Hematopoietic multipotent progenitor cell treated with erythropoietin and hydrocortisone succinate and interleukin-3 and kit ligand, for 4 days (in vitro differentiated cells): ENCODE measurements around the gene ITGB5.

Experiments
- DNase-seq: peaks from one replicate; pipeline ENCODE4 v3.0.0-alpha.2; 2015

The ITGB5 gene, protein sequence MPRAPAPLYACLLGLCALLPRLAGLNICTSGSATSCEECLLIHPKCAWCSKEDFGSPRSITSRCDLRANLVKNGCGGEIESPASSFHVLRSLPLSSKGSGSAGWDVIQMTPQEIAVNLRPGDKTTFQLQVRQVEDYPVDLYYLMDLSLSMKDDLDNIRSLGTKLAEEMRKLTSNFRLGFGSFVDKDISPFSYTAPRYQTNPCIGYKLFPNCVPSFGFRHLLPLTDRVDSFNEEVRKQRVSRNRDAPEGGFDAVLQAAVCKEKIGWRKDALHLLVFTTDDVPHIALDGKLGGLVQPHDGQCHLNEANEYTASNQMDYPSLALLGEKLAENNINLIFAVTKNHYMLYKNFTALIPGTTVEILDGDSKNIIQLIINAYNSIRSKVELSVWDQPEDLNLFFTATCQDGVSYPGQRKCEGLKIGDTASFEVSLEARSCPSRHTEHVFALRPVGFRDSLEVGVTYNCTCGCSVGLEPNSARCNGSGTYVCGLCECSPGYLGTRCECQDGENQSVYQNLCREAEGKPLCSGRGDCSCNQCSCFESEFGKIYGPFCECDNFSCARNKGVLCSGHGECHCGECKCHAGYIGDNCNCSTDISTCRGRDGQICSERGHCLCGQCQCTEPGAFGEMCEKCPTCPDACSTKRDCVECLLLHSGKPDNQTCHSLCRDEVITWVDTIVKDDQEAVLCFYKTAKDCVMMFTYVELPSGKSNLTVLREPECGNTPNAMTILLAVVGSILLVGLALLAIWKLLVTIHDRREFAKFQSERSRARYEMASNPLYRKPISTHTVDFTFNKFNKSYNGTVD

DNA sequence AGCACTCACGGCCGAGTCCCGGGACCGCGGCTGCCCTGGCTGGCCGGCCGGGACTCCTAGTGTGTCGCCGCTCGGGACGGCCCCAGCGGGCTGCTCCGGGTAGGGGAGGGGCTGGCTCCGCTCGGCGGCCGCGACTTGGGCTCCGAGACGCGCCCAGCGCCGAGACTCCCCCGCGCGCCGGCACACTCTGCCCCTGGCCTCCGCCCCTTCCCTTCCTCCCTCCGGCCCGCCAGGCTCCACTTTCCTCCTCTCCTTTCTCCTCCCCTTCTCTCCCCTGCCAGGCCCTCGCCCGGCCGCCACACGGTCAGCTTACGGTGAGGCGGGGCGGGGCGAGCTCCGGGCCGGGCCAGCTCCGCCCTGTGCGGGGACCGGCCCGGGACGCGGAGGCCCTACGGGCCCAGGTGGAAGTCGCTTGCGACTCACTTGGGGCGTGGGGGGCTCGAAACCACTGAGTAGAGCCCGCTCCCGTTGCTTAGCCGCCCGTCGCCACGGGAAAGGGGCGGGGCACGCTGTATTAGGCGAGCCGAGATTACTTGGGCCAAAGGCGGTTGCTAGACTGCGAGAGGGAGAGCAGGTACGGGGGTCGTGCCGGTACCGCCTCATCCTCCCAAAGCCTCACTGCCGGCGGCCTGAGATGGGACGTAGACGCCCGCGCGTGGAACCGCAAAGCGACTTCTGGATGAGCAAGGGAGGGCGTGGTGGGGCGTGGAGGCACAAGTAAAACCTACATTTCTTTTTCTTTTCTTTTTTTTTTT, at the start of gene ITGB5:
Gene ITGB5, minus strand, starts transcription at position 189 of the 755 bp plus-strand sequence. CDS start 365 bp downstream, outside the sequence.
- peak; percentile 48 for DNase-seq

DNA sequence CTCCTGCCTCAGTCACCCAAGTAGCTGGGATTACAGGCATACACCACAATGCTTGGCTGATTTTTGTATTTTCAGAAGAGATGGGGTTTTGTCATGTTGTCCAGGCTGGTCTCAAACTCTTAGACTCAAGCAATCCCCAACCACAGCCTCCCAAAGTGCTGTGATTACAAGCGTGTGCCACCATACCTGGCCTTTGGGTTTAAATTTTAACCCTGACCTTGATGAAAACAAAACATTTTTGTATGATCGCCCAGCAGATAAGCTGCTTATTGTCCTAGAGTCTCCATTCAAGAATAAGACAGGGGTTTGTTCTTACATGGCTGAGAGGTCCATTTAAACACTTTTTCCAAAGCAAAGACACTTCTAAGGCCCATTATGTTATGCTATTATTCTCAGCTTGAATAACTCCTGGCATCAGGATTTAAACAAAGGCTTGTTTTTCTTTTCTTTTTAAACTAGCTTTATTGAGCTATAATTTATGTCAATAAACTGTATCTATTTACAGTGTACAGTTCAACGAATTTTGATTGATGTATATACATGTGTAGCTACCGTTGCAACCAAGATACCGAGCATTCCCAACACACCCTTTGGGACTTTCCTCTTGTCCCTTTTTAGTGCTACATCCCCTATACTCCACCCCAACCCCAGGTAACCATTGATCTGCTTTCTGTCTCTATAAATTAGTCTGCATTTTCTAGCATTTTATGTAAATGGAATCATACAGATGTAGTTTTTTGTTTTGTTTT, 48.8 kb upstream of the ITGB5 start:
- no peak for DNase-seq

DNA sequence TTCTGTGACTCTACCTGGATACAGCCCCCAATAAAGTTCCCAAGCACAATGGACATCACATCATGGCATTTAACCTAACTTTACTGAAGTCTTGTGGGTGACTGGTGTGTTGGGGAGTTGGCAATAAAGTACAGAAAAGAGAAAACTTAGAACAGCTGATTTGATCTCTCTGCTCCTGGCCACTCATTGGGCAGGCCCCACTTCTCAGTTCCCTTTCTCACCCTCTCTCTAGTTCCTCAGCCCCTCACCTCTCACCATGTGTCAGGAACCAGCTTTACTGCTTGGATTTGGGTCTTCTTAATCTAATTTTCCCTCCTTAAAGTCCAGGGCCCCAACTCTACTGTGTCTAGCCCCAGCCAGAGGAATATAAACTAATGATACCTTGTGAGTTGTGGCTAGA, 48.1 kb upstream of the ITGB5 start:
- no peak for DNase-seq

DNA sequence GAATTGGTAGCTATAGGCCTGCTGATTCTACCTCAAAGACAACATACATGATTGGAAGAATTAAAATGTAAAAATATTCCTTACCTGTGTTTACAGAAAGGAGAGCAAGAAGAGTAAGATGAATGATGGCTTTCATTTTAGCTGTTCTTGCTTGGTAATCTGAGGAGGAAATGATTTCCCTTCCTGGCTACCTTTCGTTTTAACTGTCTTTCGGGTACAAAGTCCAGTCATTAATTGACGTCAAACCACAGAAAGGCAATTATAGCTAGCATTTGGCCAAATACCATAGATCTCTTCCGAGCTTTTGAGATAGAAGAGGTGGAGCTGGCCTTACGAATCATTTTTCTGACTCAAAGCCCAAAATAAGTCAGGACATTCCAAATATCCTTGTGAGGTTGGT, 47.4 kb upstream of the ITGB5 start, which contains the start of gene MUC13:
Gene MUC13, minus strand, starts transcription at position 175 of the 400 bp plus-strand sequence. Its CDS starts 39 bp downstream, at position 136.
- no peak for DNase-seq

DNA sequence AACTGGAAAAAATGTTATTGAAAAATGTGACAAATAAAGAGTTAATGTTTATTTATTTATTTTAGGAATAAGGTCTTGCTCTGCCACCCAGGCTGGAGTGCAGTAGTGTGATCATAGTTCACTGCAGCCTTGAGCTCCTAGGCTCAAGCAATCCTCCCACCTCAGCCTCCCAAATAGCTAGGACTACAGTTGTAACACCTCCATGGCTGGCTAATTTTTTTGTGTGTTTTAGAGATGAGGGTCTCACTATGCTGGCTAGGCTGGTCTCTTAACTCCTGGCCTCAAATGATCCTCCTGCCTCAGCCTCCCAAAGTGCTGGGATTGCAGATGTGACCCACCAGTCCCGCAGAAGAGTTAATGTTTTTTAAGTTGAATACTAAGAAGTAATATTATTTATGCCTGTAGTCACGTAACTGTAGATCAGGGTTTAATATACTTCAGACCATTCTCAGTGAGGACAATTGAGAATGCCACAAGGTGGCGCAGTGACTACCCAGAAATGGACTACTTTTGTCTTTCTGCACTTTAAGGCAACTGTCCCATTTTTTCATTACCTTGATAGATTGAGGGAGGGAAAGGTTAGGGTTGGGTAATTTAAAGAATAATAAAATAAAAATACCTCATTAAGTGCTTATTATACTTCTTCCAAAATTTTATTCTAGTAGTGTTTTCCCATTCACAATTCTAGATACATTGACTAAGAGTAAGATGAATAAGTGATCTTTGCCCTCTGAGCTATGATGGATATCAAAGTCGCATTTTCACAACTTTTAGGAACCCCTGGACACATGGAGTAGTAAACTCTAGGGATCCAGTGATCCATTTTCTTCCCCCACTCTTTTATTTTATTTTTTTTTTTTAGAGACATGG, 41.4 kb upstream of the ITGB5 start:
- DNase-seq: peak; percentile 80

DNA sequence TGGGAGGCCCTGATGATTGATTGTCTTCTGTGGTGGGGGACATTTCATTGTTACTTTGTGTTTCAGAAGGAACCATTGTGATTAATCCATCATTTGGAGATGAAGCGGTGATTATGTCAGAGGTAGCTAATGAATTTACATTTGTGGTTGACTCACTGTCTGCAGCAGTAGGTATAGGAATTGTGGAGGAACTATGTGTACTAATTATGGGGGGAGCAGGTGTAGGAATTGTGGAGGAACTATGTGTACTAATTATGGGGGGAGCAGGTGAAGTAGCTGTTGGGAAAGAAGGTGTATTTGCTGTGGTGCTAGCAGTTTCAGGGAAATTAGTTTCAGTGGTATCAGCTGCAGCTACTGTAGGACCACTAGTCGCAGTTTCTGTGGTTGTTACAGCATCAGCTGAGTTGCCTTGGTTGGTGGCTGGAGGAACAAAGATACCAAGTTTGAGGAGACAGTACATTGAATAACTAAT, 40.4 kb upstream of the ITGB5 start:
- DNase-seq: no peak

DNA sequence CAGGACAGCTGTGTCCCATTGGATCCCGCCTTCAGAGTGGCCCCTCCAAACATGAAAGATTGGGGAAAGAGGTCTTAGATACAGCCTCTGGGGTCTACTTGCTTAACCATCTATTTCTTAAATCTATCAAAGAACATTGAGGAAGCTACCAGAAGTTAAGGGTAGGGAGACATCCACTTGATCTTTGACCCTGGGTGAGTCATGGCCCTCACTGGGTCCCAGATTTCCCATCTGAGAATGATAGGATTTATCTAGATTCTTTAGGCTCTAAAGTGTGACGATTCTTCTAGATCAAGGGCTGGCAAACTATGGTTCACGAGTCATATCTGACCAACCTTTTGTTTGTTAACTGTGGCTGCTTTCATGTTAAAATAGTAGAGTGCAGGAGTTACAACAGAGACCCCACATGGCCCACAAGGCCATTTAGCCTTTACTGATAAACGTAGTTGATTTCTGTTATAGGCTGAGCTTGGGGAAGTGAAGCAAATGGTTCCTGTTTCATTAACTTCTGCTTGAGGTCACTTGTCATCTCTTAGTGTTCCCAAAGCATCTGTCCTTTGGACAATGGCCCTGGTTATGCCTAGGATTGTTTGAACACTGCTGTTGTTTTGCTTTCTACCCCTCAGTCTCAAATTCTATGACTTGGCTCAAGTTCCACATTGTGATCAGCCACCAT, 39.4 kb upstream of the ITGB5 start:
- peak; percentile 57 for DNase-seq

DNA sequence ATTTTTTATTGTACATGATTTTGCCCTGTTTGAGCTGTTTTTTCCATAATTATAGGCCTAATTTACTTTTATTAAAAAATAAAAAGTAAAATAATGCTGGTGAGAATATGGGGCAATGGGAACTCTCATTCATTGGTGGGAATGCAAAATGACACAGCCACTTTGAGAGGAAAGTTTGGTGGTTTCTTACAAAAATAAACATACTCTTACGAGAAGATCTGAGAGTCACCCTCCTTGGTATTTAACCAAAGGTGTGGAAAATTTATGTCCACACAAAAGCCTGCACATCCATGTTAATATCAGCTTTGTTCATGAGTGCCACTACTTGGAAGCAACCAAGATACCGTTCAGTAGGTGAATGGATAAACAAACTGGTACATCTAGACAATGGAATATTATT, 37.6 kb upstream of the ITGB5 start:
- no peak for DNase-seq

DNA sequence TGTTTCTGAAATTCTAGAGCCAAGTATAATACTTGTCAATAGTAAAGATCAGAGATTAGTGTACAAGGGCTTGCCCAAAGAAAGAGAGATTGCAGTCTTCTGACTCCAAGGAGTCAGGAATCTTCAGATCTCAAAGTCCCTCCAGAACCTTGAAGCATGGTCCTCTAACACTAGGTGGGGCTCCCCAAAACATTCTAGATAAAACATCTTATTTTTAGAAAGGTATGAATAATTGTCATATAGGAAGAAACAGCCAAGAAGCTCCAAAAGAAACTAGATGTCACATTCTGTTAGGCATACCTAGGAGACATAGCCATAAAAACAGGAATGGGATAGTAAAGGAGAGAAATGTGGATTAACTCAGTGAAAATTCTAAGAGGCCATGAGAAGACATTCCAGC, 36.7 kb upstream of the ITGB5 start:
- DNase-seq: no peak

DNA sequence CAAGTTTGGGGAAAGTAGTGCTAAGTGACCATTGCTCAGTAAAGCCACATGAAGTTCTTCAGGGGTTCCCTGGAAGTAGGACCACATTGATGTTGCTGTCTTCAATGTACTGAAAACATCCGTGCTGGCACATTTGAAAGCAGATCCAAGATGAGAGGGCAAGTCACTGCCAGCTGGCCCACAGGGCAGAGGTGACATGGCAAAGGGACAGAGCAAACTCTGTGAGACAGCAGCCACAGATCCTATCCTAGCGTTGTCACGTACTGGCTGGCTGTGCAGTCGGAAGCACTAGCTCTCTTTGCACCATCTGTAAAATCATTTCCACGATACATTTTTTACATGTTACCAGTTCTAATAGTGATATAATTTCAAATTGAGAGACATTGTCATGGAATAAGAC, 33.6 kb upstream of the ITGB5 start:
- no peak for DNase-seq

DNA sequence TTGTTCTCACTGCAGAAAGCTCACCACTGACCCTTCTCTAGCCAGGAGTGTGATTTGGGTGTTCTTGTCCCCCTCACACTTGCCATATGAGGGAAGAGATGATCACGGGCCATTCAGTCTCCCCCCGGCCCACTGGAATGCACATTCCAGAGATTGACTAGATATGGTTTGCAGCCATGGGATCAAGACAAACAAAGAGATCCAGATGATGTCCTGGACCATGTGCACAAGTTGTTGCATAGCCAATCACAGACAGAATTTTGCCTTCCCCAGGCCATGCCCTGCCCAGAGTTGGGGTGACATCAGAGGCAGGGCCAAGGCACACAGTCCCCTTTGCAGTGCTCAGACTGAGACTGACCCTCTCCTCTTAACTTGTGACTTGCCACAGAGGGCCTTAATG, 32.6 kb upstream of the ITGB5 start:
- DNase-seq: no peak

DNA sequence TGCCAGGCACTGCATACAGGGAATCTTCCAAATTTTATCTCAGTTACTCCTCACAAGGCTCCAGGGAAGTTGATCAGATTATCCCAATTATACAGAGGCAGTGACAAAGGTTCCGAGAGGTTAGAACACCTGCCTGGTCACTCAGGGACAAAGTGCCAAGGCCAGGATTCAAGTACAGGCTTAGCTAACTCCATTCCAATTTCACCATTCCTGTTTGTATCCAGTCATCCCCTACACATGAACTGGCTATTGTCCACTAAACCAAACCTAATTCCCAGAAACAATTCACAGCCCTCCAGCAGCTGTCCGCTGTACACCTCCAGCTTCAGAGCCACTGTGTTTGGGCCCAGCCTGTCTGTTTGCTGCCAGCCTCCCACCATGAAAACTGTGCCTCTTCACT, 31.4 kb upstream of the ITGB5 start:
- no peak for DNase-seq

DNA sequence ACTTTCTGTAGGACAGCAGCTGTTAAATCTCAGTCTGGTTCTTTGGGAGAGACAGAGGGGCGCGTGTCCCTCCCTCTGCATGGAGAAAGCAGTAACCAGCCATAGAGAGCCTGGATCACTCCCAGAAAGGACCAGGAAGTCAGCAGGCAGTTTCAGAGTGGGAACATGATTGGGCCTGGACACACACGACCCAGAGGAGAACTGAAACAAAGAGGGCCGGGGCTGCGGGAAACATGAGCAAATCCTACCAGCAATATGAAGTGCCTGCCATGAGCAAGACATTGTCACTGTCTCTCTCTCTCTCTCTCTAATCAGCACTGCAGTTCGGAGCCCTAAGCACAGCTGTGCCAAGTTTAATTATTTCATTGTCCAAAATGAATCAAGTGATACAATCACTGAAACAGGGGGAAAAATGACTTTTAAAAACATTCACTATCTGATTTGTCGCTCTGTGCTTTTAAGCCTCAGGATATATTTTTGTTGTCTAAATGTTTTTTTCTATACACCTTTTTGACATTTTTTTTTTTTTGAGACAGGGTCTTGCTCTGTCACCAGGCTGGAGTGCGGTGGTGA, 29.8 kb upstream of the ITGB5 start:
- no peak for DNase-seq

DNA sequence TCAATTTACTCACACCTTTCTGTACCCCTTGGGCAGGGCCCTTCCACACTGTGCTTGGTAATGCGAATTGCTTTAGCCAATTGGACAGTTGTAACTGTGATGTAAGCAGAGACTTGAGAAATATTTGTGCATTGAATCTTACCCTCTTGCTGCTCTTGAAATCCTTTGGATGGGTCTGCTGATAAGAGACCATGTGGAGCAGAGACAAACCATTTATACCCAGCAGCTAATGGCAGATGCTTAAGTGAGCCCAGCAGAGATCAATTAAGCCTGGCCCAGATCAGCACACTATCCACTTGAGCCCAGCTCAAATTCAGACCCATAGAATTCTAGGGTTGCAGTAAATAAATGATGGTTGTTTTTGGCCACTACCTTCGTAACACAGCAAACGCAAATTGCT, 28.1 kb upstream of the ITGB5 start:
- DNase-seq: no peak

DNA sequence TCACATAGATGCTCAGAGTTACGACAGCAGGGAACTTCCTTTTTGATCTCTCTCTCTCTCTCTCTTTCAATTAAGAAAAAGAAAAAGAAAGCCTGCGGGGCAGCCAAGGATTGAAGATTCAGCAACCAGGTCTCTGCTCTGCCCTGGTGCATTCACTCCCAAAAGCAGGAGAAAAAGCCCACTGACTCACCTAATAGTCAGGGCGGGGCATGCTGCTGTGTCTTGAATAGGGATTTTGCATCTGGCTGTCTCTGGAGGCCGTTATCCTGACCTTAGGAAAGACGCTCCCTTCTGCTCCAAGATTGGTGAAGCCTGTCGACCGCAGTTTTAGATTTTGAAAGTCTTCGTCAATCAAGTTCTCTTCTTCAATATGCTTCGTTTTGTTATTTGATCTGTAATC, 20.8 kb upstream of the ITGB5 start:
- no peak for DNase-seq

DNA sequence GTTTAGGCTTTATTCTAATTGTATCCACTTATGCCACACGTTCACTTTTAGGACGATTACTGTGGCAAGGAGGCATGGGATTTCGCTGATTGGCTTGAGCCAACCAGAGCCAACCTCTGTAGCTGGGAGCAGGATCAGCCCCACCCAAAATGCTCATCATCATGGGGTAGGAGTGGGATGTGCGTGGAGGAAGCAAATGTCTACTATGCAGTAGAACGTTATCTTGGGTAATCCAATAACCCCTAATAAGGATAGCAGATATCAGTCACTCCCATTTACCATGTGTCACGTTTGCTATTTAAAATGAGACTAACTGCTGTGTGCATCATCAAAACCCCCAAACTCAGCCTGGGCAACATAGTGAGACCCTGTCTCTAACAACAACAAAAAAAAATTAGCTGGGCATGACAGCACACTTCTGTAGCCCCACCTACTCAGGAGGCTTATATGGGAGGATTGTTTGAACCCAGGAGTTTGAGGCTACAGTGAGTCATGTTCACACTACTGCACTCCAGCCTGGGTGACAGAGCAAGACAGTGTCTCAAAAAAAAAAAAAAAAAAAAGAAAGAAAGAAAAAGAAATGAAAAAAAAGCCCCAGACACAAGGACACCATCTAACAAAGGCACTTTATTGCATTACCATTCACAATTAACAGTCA, 17.8 kb upstream of the ITGB5 start:
- DNase-seq: no peak

DNA sequence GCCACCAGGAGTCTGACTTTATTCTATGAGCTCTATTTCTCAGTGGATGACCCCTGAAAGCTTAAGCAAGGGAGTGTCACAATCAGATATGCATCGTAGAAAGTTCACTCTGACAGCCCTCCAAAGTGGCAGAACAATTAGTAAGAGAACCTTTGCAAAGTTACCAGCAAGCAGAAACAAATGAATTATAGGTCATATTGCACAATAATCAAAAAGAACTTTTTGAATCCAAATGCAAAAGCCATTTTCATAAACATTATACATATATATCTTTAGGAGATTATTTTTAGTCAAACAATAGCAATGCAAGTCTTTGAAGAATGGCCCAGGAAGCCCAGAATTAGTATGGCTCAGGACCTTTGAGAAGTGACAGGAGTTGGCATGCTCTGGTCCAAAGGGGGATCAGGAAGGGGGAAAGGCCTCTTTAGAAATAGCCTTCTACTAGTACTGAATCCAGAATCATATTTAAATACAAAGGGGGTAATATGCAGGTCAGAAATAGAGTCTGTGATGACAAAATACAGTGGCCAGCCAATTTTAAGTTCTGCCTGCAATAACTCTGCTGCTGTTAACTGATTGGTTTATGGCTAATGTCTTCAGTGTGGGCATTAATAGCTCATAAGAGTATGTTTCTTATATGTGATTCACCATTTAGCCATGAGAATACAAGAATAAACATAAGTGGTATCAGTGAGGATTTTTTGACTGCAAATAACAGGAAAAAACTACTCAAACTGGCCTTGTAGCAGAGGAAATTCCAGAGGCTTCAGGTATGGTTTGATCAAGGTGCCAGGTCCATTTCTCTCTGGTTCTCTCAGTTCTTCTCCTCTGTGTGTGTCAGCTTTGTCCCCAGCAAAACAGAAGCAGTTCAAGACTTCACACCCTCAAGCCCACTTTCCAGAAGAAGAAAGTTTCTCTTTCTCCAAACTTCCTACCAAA, 17.0 kb upstream of the ITGB5 start:
- no peak for DNase-seq

DNA sequence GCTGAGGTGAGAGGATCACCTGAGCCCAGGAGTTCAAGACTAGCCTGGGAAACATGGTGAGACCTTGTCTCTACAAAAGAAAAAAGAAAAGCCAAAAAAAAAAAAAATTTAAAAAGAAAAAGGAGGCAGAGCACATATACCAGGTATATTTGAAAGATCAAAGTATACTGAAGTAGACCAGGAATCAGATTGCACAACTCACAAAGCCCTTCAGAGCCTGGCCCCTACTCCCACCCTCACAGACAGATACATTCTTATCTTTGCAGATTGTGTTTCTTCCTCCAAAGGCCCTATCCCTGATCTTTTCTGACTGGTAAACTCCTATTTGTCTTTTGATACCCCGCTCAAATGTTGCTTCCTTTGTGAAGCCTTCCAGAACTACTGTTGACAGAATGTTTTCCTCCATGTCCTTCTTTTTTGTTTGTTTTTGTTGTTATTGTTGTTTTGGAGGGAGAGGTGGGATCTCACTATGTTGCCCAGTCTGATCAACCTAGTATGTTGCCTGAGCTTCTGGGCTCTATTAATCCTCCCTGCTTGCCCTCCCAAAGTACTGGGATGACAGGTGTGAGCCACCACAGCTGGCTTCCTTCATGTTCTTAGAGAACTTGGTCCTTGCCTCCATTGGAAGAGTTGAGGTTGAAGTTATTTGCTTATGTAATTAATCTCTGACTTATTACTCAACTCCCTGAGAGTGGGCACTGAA, 9.8 kb upstream of the ITGB5 start:
- DNase-seq: no peak
